Ascending aorta (tissue), 2 donors: ENCODE data around the gene SLC22A23. TPM values are rescaled to one million over a fixed set of nuclear protein-coding genes. Genes with fewer than 3 reads are reported as not detected.
A peak's percentile ranks its signal among the peaks of the same experiment; 100 is the strongest.

Source experiments
- DNase-seq, 2 donors: peaks; one replicate each; pipeline ENCODE4 v3.0.0-alpha.2; 2019; ENCODE audit warnings: low spot score in 2 of 2
- H3K27ac ChIP-seq, 2 donors: fragments of 200-600 bp; sonication (generic); one replicate each; pipeline ENCODE4 v1.5.1; 2016 to 2017; ENCODE audit warnings: mild to moderate bottlenecking in 1 of 2
- H3K27me3 ChIP-seq: fragments of 200-600 bp; sonication (generic); one replicate; pipeline ENCODE4 v1.5.1; 2017
- H3K36me3 ChIP-seq, 2 donors: fragments of 200-600 bp; sonication (generic); one replicate each; pipeline ENCODE4 v1.5.1; 2016
- H3K4me1 ChIP-seq, 2 donors: fragments of 200-600 bp; sonication (generic); one replicate each; pipeline ENCODE4 v1.5.1; 2016 to 2017; ENCODE audit warnings: mild to moderate bottlenecking in 1 of 2
- H3K4me3 ChIP-seq, 2 donors: fragments of 200-600 bp; sonication (generic); one replicate each; pipeline ENCODE4 v1.5.1; 2016 to 2017; ENCODE audit warnings: mild to moderate bottlenecking in 1 of 2
- H3K9me3 ChIP-seq, 2 donors: fragments of 200-600 bp; sonication (generic); one replicate each; pipeline ENCODE4 v1.5.1; 2016
- CTCF ChIP-seq, 3 experiments: fragments of 200-600 bp in 2 of 3; fragments of 450-650 bp in 1 of 3; sonication (generic) in 2 of 3; IDR thresholded peaks; one replicate each; pipeline ENCODE4 v1.5.1; 2016 to 2019; ENCODE audit warnings: antibody characterized with exemption in 3 of 3, mild to moderate bottlenecking in 1 of 3, moderate library complexity in 1 of 3
- intact Hi-C: fragments of 100-400 bp; cut with DNase I; formaldehyde crosslinking; loops from one replicate; pipeline ENCODE4 v1.15.1; 2023
- total RNA-seq: library from RNA; depleted of rRNA; stranded (reverse); fragments of >200 nt; gene quantifications from one replicate; pipeline ENCODE4 v1.1.0, GENCODE V29; 2016

The SLC22A23 gene
- total RNA-seq, 1 donor from 2014 or later, result 42.0 TPM

GRCh38 chr6:3252861-3253596, 203.8 kb downstream of the SLC22A23 start:
- DNase-seq, result no peak
- no peaks in the 10 kb centered on the region for H3K4me1 ChIP-seq
- no peak overlapping the region for H3K4me3 ChIP-seq
- intact Hi-C loops, result loop anchor here (10.0 kb wide), 1 partner anchor 258 kb away; the partner anchor contains the start of gene NQO2
- H3K36me3 ChIP-seq, result no peaks in the 10 kb centered on the region
- no peak overlapping the region for H3K27ac ChIP-seq
- no peaks in the 10 kb centered on the region for H3K9me3 ChIP-seq
- H3K27me3 ChIP-seq, result no peaks in the 10 kb centered on the region
- TF ChIP-seq CTCF (IDR thresholded peaks at IDR 0.05), result no peak

DNA sequence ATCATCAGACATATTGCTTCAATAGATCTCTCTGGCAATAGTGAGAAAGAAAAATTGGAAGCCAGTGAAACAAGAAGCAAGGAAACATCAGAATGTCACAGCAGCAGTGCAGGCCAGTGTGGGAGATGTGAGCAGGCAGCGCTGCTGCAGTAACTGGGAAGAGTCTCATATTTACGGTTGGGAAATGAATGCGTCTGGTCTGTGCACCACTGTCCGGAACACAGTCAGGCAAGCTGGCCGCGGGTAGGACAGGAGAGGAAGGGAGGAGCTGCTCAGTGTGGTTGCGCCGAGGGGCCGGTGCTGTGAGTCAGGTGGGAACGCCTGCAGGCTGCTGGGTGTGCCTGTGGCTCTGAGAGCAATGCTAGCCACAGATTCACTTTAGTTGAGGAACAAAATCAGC, 204.5 kb downstream of the SLC22A23 start:
- H3K36me3 ChIP-seq, result no peaks in the 10 kb centered on the region
- H3K27ac ChIP-seq, result no peak overlapping the region
- no peak for TF ChIP-seq CTCF (IDR thresholded peaks at IDR 0.05)
- H3K9me3 ChIP-seq, result no peaks in the 10 kb centered on the region
- intact Hi-C loops, result loop anchor here (10.0 kb wide), 1 partner anchor 258 kb away; the partner anchor contains the start of gene NQO2
- no peak for DNase-seq
- peaks cover 0 to 4% of the 10 kb centered on the region in 2 donors for H3K4me1 ChIP-seq
- no peaks in the 10 kb centered on the region for H3K27me3 ChIP-seq
- no peak overlapping the region for H3K4me3 ChIP-seq

DNA sequence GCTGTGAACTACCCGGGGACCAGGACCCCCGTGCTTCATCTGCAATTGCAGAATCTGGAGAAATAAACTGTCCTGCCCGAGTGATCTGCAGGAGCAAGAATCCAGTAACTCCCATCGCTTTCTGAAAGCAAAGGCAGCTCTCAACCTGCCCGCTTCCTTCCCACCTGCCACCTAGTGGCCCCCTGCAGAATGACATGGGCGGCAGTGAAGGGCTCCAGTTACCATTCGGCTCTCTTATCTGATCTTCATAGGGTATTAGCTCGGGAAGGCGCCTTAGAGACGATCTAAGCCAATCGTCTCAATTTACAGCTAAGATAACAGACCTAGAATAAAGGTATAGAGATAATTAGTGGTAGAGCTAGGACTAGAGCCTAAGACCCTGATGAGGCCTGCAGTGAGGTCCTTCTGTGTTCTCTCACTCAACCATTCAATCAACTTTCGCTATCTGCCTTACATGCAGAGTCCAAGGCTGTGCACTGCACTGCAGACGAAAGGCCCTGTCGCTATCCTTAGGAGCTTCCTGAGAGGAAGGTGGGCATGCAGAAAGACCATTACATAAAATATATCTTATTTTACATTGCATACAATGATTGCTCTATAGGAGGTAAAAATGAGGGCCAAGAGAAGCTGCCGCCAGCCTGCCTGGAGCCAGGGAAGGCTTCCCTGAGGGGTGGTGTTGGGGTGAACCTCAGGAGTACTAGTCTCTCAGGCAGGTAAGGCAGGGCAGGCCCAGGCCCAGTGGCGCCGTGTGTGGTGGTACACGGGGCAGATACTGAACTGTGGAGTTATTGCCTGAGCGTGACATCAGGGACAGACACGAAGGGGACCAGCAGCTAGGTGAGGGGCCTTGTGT, 205.2 kb downstream of the SLC22A23 start:
- peak; percentile 89 to 97 (median 96) for TF ChIP-seq CTCF (IDR thresholded peaks at IDR 0.05)
- no peaks in the 10 kb centered on the region for H3K36me3 ChIP-seq
- peaks cover 0 to 4% of the 10 kb centered on the region in 2 donors for H3K4me1 ChIP-seq
- no peaks in the 10 kb centered on the region for H3K9me3 ChIP-seq
- no peak overlapping the region for H3K4me3 ChIP-seq
- no peaks in the 10 kb centered on the region for H3K27me3 ChIP-seq
- intact Hi-C loops, result loop anchor here (1.0 to 10.0 kb wide), 4 partner anchors 17 to 257 kb away; partner anchors contain the start of genes NQO2 and TUBB2A
- no peak overlapping the region for H3K27ac ChIP-seq
- DNase-seq, result peak in 1 of 2 donors; percentile 91

DNA sequence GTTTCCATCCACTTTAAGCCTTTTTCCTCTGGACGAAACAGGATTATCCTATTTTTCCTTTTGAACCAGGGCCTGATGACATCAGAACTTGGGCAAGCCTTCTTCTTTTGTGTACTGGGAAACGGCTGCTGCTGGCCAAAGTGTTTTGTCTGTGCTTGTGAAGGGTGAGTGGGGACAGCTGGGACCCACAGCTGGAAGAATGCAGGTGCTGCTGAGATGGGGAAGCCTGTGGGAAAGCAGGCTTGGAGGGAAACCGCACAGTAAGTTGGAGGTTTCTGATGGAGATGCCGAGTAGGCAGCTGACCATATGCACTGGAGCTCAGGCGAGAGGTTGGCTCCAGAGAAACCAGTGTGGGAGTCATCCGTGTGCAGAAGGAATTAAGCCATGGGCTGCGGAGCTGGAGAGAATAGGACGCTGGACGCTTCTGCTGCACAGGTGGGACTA, 206.6 kb downstream of the SLC22A23 start:
- H3K27me3 ChIP-seq, result no peaks in the 10 kb centered on the region
- no peaks in the 10 kb centered on the region for H3K36me3 ChIP-seq
- no peaks in the 10 kb centered on the region for H3K9me3 ChIP-seq
- TF ChIP-seq CTCF (IDR thresholded peaks at IDR 0.05), result no peak
- no peak overlapping the region for H3K4me3 ChIP-seq
- no peak for DNase-seq
- intact Hi-C loops, result loop anchor here (2.0 to 10.0 kb wide), 2 partner anchors 15 to 255 kb away; partner anchors contain the start of gene NQO2
- peaks cover 0 to 4% of the 10 kb centered on the region in 2 donors for H3K4me1 ChIP-seq
- H3K27ac ChIP-seq, result no peak overlapping the region

- Histone ChIP-seq H3K4me3 (no peak overlapping the region), H3K27ac (no peak overlapping the region), H3K9me3 (no peaks in the 10 kb centered on the region), H3K36me3 (no peaks in the 10 kb centered on the region), H3K27me3 (no peaks in the 10 kb centered on the region), H3K4me1 (peaks cover 0 to 4% of the 10 kb centered on the region in 2 donors)
- no peak for DNase-seq
- intact Hi-C loops, result loop anchor here (2.0 to 10.0 kb wide), 2 partner anchors 15 to 255 kb away; partner anchors contain the start of gene NQO2
- TF ChIP-seq CTCF (IDR thresholded peaks at IDR 0.05), result no peak
Observed at GRCh38 chr6:3249821-3250220, 207.0 kb downstream of the SLC22A23 start.
